Amniotic stem cell (primary cell): ENCODE data around the gene CSHL1.
"Not testable (repeated sequence)": the region's sequence is repeated elsewhere in the genome, so short reads cannot be mapped to it uniquely, and the experiment has no call there.

ENCODE experiments used
- DNase-seq: peaks from one replicate; lab custom pipeline; 2025; lab: John Stamatoyannopoulos, UW

The CSHL1 gene

DNA sequence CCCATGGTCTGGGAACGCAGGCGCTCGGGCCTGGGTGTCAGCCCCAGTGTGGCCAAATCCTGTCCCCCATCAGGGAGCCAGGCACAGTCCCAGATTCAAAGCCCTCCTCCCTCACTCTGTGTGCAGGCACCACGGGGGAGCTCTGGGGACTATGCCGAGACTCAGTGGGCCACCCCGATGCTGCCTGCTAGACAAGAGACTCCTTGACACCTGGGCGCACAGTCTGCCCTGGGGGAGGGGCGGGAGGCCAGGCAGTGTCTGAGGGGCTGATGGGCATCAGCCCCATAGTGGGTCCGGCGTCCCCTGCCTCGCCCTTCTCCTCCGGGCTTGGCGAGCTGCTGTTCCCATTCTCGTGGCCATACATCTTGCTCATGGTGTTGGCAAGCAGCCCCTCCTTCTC lies 29.5 kb upstream of the CSHL1 start:
- no peak for DNase-seq

DNA sequence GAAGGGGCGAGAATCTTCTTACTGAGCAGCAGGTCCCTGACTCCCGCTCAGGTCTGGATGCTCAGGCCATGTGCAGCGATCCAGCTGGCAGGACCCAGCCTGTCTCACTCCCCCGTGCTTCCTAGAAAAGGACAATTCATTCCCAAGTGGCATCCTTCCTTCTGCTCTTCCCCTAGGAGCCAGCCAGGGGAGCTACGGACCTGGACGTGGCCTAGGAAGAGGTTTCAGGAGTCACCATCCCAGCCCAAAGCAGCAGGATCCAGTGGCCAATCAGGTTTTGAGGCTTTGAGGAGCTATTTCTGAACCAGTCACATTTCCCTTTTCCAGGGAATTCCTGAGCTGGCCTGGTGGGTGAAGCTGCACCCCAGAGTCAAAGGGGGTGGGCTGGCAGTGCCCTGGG lies 28.8 kb upstream of the CSHL1 start:
- DNase-seq, result no peak

DNA sequence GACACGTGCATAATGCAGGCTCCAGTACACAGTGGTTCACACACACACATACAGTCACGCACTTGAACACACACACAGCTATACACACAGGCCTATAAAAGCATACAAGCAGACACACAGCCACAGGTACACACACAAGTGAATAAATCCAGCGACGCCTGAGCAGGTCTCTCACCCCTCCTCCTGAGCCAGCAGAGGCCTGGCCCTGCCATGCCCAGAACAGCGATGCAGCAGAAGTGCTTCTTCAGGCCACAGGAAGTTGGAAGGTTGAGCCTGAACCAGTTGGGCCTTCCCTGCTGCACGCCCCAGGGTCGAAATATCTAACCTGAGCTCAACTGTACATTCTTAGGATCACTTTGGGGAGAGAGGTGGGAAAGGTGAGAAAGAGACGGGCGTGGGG lies 28.3 kb upstream of the CSHL1 start:
- DNase-seq, result no peak

DNA sequence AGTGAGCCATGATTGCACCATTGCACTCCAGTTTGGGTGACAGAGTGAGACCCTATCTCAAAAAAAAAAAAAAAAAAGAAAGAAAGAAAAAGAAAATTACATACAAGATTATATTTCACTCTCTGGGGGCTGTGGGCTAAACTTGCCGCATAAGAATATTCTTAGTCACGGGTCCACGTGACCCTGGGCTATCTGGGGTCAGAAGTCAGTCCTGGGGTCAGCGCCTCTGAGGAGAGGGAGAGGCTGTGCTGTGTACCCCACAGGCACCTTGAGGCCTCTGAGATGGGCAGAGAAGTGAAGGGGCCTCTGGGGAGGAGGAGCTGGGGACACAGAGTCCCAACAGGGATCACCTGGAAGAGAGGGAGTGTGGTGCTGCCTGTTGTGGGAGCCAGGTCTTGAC lies 26.9 kb upstream of the CSHL1 start:
- DNase-seq, result no peak

DNA sequence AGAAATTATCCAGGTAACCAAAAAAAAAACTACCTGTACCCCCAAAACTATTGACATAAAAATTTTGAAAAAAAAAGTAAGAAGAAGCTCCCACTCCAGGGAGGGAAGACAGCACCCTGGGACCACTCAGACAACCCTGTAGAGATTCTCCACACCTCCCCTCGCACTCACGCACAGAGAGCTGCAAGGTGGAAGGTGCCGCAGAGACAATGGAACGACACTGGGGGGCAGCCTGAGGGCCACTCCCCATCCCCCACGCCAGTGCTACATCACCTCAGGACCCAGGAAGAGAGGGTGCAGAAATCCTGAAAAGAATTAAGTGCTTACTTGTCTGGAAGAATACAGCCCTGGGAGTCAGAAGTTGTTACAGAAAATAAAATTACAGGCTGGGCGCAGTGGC lies 26.3 kb upstream of the CSHL1 start:
- no peak for DNase-seq

DNA sequence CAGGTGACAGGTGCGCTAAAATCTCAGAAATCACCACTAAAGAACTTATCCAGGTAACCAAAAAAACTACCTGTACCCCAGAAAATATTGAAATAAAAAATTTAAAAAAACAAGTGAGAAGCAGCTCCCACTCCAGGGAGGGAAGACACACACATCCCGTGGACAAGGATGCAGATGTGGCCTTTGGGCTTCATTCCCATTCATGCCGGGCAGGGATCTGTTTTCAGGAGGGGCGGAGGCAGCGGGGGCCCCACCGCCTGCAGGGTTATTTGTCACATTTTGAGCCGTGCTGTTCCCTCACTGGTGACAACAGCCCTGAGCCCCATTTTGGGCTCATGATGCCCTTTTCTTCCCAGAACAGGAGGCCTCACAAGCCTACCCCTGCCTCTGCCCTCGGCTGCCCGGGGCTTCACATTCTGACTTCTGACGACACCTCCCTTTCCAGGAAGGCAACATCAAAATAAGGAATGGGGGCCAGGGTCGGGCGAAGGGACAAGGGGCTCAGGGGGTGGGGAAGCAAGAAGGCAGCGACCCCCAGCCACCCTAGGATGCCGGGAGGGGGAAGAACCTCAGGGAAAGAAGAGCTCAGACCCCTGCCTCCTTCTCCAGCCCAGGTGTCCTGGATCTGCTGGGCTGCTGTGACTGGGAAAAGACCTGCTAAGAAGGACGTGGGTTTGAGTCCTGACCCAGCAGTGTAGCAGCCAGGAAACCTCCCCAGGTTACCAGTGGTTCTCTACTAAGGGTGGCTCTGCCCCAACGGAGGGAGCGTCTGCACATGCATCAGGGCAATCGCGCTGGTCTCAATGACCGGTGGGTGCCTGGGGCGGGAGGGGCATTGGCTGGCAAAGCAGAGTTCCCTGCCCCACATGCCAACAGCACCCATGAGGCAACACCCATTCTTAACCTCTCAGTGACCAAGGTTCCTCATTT lies 23.4 kb upstream of the CSHL1 start:
- no peak for DNase-seq

DNA sequence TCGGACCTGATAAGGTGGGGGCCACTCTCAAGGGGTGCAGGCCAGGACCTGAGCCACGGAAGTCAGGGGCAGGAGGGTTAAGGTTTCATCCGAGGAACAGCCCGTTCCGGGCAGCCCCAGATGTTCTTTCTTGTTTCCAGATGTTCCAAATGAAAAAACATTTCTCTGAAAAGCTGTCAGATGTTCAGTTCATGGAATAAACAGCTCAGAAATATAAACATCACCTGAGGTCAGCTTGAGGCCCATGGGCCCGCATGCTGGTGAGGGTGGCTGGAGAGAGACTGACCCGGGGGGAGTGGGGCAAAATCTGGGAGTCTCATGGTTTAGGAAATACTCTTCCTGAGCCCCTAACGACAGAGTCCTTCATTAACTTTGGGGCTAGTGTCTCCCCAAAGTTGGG lies 22.5 kb upstream of the CSHL1 start:
- DNase-seq, result no peak

DNA sequence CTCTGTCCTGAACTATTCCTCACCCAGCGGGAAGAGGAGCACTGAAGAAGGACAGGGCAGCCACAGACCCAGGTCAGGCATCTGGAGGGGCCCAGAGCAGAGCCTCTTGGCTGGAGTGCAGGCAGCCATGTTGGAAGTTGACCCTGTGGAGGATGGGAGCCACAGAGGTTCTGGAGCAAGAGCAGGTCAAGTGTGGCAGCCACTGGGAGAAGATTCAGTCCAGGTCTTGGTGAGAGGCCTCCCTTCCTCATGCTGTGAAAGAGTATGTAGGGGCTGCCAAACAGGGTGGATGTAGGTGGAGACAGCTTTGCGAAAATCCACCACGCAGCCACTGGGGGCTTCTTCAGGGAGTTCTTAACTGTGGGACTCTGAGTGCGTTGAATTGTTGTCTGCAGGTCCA lies 21.7 kb upstream of the CSHL1 start:
- DNase-seq, result no peak

DNA sequence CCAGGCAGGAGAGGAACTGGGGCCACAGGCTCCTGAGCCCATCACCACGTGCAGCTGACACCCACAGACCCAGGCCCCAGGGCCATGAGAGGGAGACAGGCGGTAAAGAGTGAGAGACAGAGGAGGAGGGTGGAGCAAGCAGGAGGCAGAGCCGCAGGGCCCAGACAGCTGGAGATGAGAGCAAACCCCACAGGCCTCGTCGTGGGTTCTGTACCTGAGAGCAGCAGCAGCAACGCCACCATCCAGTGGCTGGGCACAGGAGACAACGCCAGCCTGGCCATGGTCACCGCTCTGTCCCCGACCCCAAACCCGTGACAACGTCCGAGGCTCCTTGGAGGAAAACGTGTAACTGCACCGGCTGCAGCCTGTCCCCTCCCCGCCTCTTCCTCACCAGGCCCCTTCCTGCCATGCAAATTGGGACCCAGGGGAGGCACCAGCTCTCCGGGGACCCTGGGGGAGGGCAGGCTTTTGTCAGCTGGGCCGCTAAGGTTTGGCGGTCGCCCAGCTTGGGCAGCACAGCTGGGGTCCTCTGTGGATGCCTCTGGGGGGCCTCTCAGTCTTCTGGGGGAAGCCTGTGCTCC lies 21.0 kb upstream of the CSHL1 start, which contains the start of gene CD79B:
Gene CD79B, minus strand, starts transcription at position 351 of the 581 bp plus-strand sequence. Its CDS starts 70 bp downstream, at position 281.
- no peak for DNase-seq

DNA sequence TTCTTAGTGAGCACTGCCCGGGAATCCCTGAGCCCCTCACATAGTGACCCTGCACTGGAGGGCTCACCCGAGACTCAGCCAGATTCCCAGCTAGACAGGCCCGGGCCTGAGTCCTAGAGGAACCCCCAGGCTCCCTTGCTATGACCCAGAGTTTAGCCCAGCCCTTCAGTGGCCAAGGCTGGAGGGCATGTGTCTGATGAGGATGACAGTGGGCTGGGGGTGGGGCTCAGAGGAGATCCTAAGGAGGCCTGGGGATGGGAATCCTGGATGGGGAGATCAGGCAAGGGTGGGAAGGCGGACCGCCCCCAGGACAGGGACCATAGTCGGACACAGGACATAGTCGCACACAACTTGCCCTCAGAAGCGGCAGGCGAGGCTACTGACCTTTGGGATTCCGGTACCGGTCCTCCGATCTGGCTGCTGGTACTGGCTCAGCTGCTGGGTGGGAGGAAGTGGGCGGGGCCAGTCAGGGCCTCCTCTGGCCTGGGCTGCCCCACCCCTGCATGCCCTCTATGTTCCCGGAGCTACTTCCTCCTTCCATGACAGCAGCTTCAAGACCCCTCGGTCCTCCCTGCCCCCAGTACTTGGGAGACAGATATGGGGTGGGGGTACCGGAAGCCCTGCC lies 20.0 kb upstream of the CSHL1 start:
- DNase-seq, result no peak

DNA sequence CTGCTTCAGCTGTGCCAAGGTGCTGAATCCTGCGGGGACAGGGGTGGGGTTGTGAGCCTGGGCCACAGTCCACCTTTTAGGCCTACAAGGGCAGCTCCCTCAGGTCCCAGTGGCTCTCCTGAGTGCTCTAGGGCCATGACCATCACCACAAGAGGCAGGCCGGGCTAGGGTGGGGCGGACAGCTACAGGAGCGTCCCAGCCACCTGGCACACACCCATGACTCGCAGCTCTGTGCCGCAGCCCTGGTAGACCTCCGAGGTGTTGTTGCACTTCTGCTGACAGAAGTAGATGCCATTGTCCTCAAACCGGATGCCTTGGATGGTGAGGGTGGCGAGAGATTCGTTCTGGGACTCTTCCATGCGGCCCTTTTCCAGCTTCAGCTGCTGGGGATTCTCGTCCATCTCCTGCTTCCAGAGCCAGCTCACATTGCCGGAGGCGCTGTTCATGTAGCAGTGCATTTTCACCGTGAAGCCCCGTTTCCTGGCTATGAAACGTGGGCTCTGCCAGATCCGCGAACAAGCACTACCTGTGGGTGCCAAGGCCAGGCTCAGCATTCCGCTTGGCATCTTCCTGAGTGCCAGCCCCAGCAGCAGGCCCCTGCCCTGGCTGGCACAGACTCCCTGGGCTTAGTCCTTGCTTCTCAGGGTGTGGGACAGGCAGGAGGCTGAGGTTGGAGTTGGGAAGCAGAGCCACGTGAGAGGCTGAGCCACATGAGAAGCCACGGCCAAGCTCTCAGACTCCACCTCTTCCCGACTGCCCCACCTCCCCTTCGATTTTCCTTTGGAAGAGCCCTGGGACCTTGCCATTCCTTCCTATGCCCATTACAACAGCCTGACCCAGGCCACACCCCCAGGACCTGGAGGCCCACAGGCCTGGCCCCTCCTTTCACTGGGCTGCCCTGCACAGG lies 19.1 kb upstream of the CSHL1 start:
- DNase-seq, result no peak

DNA sequence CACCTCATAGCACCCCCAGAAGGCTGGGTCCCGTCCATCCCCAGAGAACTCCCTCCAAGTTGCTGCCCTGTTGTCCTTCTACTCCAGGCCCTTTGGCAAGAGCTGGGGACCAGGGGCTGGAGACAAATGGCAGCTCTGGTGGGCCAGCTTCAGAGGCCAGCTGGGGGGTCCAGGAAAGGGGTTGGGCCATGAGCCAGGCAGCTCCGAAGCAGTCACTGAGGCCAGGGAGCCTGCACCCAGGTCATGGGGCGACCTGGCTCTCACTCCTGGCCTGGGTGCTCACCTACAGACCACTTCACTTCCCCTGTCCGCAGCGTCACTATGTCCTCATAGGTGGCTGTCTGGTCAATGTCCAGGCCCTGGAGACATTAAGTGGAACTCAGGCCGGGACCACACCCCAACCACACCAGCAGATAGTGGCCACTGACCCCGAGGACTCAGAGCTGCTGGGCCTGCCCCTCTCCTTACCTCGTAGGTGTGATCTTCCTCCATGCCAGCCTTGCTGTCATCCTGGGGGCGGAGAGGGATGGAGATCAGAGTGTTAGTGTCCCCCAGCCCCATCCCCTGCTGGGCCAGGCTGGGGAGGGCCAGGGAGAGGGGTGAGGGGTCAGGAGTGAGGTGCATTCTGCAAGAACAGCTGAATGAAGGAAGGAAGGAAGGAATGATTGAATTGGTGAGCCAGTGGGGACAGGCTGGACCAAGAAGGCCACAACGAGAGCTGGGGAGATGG lies 18.1 kb upstream of the CSHL1 start:
- no peak for DNase-seq

DNA sequence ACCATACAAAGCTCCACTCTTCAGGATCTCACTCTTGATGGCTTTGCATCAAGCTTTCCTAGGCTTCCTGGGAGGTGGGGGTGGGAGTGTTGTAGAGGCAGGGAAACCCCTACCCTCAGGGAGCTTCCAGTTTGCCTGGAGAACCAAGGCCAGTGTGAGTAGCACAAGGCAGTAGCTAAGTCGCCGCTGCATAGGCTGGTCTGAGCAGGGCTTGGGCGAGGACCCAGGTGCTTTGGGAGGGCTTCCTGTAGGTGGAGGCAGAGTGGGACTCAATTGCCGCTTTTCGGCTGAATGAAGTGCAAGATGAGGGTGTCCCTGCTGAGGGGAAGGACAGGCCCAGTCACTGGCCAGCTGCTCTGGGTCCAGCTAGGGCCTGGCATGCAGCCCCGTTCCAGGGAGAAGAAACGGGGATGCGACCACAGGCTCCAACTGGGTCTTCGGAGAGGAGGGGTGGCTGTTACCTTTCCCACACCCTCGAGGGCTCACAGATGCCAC lies 17.2 kb upstream of the CSHL1 start:
- DNase-seq, result no peak

DNA sequence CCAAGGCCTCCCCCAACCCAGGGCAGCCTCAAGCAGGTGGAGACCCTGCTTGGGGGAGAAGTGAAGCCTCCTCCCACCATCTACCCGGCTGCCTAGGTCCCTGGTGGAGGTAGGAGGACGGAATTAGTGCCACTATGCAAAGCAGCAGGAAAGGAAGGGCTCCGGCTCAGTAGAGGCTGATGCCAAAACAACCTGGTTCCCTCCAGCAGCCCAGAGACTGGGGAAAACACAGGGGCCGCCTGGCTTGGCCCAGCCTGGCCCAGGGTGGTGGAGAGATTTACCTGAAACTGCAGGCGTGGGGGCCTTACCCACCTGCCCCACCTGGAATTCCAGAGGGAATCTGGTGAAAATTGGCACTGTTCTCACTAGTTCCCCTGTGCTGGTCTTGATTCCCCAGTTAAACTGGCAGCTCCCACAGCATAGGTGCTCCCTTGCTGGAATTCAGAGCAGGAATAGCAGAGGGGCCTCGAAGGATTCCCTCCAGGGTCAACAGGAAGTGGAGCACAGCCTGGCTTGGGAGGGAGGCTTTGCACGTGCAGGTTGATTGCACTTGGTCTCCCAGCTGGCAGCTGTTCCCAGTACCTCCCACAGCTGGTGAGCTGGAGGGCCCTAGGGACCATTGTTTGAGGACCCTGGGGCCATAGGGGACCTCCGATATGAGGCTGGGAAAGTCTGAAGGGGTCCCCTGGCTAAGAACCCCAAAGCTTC lies 16.6 kb upstream of the CSHL1 start:
- DNase-seq, result no peak

DNA sequence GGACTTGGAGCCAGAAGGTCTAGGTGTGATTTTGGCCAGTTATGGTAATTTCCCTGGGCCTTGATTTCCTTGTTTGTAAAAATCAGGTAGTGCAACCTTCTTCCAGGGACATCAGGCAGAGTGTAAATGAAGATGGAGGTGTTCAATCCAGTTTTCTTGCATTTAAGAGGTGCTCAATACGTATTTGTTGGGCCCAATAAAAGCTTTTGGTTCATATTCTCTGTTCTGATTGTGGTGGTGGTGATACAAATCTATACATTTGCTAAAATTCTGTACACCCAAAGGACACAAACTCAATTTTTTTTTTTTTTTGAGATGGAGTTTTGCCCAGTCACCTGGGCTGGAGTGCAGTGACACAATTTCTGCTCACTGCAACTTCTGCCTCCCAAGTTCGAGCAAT lies 15.1 kb upstream of the CSHL1 start:
- DNase-seq, result no peak

DNA sequence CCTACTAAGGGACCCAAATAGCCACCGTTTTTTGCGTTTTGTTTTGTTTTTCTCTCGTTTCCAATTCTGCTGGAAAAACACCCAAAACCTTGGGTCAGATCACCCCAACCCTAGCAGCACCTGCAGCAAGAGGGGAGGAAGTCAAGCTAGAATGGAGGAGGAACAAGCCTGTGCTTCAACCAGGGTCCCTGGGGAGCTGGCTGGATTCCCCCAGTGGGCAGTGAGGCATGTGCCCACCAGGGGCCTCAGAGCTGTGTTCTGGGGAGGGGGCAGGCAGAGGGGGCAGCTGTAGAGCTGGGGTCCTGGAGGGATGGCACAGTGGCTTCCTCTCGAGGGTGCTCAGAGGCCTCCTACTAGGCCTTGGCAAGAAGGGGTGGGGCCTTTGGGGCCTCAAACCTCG lies 14.6 kb upstream of the CSHL1 start:
- DNase-seq, result no peak

DNA sequence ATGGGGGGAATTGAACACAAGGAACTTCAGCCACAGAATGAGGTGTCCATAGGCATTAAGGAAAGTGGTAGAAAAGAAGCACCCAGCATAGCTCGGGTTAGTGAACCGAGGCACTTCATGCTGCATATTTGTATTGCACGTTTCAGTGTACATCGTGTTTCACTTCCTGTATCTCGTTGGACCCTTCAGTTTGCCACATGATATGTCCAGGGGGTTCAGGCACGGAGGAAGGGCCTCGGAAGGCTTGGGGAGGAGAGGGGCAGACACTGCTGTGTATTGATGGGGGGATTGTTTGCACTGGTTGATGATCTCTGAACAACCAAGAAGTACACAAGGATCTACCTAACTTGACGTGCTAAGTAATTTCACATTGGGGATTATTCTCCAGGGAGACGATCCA lies 11.3 kb upstream of the CSHL1 start:
- DNase-seq, result not testable (repeated sequence)

DNA sequence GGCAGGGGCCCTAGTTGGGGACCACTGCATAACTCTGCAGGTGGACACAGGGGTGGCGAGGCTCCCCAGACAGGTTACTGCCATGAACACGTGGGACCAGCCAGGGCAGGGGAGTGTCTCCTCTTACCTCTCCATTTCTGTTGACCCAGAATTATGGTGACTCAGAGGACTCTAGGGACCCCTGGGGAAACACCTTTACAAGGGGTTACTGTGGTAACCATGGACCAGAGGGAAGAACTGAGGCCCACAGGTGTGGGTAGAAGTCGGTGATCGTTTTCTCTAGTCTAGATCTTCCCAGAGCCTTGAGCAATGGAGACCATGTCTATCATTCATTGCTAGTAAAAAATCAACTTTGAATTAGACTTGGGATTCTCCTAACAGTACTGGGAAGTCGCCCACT lies 9.7 kb upstream of the CSHL1 start:
- DNase-seq, result not testable (repeated sequence)

DNA sequence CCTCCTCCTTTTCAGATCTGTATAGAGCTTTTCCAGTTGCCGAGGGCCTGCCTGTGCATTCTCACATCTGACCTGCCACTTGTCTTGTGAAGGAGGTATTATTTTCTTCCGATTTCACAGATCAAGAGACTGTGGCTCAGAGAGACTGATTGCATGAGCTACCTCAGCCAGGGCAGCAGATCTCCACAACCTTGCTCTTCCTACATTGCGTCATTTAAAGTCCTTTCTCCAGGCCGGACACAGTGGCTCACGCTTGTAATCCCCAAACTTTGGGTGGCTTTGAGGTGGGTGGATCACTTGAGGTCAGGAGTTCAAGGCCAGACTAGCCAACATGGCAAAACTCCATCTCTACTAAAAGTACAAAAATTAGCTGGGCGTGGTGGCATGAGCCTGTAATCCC lies 9.0 kb upstream of the CSHL1 start:
- not testable (repeated sequence) for DNase-seq

DNA sequence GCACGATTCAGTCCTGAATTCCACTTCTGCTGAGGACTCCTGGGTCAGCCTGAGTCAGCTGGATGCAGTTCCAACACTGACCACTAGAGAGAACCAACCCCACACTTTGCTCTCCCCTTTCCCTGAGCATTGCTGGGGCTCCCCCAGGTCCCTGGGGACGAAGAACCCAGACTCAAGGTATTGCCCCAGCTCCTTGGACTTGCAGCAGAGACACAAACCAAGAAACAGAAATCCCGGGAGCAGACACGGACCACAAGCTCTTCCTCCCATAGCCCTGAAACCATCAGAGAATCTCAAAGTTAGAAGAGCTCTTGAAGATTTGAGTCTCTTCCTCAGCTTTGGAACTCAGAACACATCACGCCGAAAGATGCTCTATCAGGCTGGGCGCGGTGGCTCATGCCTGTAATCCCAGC lies 8.3 kb upstream of the CSHL1 start:
- DNase-seq, result peak; percentile 5
